HG03045 (cell line): ENCODE data around the gene ZNF804A.

ENCODE experiments used
- ATAC-seq: cut with Tn5 transposase; IDR thresholded peaks from one replicate; pipeline ENCODE4 v1.9.1; 2021; ENCODE audit warnings: mild to moderate bottlenecking, moderate library complexity; ENCODE audit not compliant: unreplicated experiment

The ZNF804A gene

DNA sequence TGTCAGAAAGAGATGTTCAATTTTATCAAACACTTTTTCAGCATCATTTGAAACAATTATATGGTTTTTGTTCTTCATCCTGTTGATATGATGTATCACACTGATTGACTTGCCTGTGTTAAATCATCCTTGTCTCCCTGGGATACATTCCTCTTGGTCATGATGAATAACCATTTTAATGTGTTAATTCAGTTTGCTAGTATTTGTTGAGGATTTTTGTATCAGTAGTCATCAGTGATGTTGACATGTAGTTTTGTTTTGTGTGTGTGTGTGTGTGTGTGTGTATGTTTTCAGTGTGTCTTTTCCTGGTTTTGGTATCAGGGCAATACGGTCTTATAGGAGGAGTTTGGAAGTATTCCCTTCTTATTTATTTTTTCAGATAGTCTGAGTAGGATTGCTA, 325.4 kb downstream of the ZNF804A start:
- ATAC-seq: no peak

DNA sequence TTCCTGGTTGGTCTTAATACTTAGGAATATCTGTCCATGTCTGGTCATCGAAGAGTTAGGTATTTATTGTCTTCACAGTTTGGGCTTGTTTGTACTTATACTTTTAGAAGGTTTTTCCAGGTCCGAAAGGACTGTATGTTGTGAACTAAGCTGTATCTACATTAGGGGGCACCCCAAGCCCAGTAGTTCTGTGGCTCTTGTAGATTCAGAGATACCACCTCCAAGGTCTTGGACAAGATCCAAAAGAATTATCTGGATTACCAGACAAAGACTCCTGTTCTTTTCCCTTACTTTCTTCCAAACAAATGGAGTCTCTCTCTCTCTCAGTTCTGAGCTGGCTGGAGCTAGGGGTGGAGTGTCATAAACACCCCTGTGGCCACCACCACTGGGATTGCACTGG, 328.7 kb downstream of the ZNF804A start:
- ATAC-seq: no peak

- ATAC-seq: no peak
Observed at GRCh38 chr2:184936761-184937160, 338.4 kb downstream of the ZNF804A start.

- ATAC-seq: no peak
Observed at GRCh38 chr2:184938221-184938985, 340.1 kb downstream of the ZNF804A start.

- no peak for ATAC-seq
Observed at GRCh38 chr2:184945326-184945725, 347.0 kb downstream of the ZNF804A start.

DNA sequence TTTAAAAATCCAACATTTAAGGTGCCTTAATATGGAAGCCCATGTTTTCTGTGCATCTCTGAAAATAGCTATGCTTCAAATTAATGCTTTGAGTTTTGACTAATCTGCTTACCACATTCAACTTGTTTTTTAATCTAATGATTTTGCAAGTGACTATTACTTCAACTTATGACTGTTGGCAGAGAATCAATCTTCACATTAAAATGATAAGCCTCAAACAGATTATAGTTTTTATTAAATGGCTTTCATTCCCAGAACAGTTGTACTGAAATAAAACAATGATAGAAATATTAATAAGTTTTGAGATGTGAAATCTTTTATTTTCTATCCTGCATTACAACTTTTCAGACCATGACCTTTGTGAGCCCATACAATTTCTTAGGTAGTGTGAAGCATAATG, 347.5 kb downstream of the ZNF804A start:
- ATAC-seq: no peak

- ATAC-seq: no peak
Observed at GRCh38 chr2:184956856-184957255, 358.5 kb downstream of the ZNF804A start.

DNA sequence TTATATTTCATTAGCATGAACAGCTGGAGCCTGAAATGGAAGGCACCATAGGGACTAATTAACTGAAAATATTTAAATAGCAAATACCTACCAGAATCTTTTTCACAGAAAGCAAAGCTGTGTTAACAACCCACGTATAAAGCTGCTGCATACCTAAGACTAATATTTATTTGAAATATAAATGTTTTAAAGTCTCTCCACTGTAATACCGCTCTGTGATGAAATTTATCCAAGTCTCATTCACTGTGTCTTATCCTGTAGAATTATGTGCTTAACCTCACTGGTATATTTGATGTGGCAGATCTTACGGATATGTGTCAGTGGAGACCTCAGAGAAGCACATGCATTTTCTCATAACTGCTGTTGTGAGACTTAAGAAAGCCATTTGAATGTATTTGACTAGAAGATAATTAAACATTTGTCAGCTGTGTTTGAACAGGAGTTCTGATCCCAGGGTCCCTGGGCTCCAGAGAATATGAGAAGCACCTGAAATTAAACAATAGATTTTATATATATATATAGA, 373.3 kb downstream of the ZNF804A start:
- ATAC-seq: no peak
